PC-3 (cell line): Measurements from ENCODE around the gene STAT5B. TPM values are rescaled to one million over a fixed set of nuclear protein-coding genes. Genes with fewer than 3 reads are reported as not detected.

Experiments used
- ATAC-seq: fragments of 200-7000 bp; cut with Tn5 transposase; 2 replicates; pipeline ENCODE4 v1.9.1; 2020; ENCODE audit warnings: mild to moderate bottlenecking, moderate library complexity
- BruUV-seq: library from RNA; stranded (reverse); fragments of 400-500 nt; replicated peaks from 2 replicates; lab custom pipeline; 2021; lab: Mats Ljungman, UMichigan
- CTCF ChIA-PET: fragments of 300-600 bp; sonication (Branson Sonifier 250); formaldehyde crosslinking; loops from one replicate; lab custom pipeline; 2022; ENCODE audit warnings: antibody characterized with exemption; lab: Charles Lee
- POLR2A ChIA-PET: fragments of 300-600 bp; sonication (Branson Sonifier 250); formaldehyde crosslinking; loops from one replicate; lab custom pipeline; 2022; ENCODE audit warnings: antibody characterized with exemption; ENCODE audit not compliant: unreplicated experiment; lab: Charles Lee
- DNase-seq: peaks from one replicate; pipeline ENCODE4 v3.0.0-alpha.2; 2015
- H2AFZ ChIP-seq: fragments of 300-600 bp; sonication (generic); 2 replicates; pipeline ENCODE4 v1.6.0; 2016; ENCODE audit warnings: antibody characterized with exemption, low read length
- H3F3A ChIP-seq: fragments of 300-600 bp; sonication (generic); one replicate; pipeline ENCODE4 v1.6.0; 2017; ENCODE audit warnings: antibody characterized with exemption, low read length, control low read depth, mild to moderate bottlenecking; ENCODE audit not compliant: unreplicated experiment
- H3K27ac ChIP-seq: fragments of 300-600 bp; sonication (generic); 2 replicates; pipeline ENCODE4 v1.5.1; 2016; ENCODE audit warnings: mild to moderate bottlenecking, low read length
- H3K27me3 ChIP-seq: fragments of 300-600 bp; sonication (generic); 2 replicates; pipeline ENCODE4 v1.6.1; 2016; ENCODE audit warnings: low read length, mixed read lengths
- H3K36me3 ChIP-seq: fragments of 300-600 bp; sonication (generic); 2 replicates; pipeline ENCODE4 v1.6.1; 2016; ENCODE audit warnings: low read depth, mixed run types, low read length, mixed read lengths
- H3K4me1 ChIP-seq: fragments of 300-600 bp; sonication (generic); 2 replicates; pipeline ENCODE4 v1.5.1; 2016; ENCODE audit warnings: low read length; ENCODE audit not compliant: insufficient read depth
- H3K4me2 ChIP-seq: fragments of 300-600 bp; sonication (generic); 2 replicates; pipeline ENCODE4 v1.6.0; 2016; ENCODE audit warnings: low read length
- H3K4me3 ChIP-seq: fragments of 300-600 bp; sonication (generic); 2 replicates; pipeline ENCODE4 v1.5.1; 2016; ENCODE audit warnings: mild to moderate bottlenecking, low read length, mixed read lengths
- H3K79me2 ChIP-seq: fragments of 300-600 bp; sonication (generic); 2 replicates; pipeline ENCODE4 v1.6.1; 2017; ENCODE audit warnings: low read length, mixed read lengths
- H3K9ac ChIP-seq: fragments of 300-600 bp; sonication (generic); 2 replicates; pipeline ENCODE4 v1.6.0; 2016; ENCODE audit warnings: mild to moderate bottlenecking, low read length
- H3K9me2 ChIP-seq: fragments of 300-600 bp; sonication (generic); replicated peaks from 2 replicates; pipeline ENCODE4 v1.6.1; 2016; ENCODE audit warnings: mixed run types, low read length, mixed read lengths
- H3K9me3 ChIP-seq: fragments of 300-600 bp; sonication (generic); 2 replicates; pipeline ENCODE4 v1.6.1; 2016; ENCODE audit warnings: low read length, mixed read lengths
- H4K20me1 ChIP-seq: fragments of 300-600 bp; sonication (generic); 2 replicates; pipeline ENCODE4 v1.6.1; 2016; ENCODE audit warnings: low read length, mixed read lengths
- CTCF ChIP-seq: fragments of 300-600 bp; sonication (generic); conservative IDR thresholded peaks from 2 replicates; pipeline ENCODE4 v1.5.1; 2017; ENCODE audit warnings: antibody characterized with exemption, low read depth, mild to moderate bottlenecking, low read length
- EZH2 ChIP-seq: fragments of 300-600 bp; sonication (generic); IDR thresholded peaks from one replicate; pipeline ENCODE4 v1.6.1; 2017; ENCODE audit warnings: antibody characterized with exemption, mild to moderate bottlenecking, low read length; ENCODE audit not compliant: unreplicated experiment
- EZH2phosphoT487 ChIP-seq: fragments of 300-600 bp; sonication (generic); IDR thresholded peaks from 2 replicates; pipeline ENCODE4 v1.6.1; 2018; ENCODE audit warnings: mild to moderate bottlenecking, antibody characterized with exemption, low read length, borderline replicate concordance
- intact Hi-C: fragments of 100-400 bp; cut with micrococcal nuclease; formaldehyde crosslinking; loops from 2 replicates; pipeline ENCODE4 v1.9.0; 2023
- total RNA-seq: library from RNA; depleted of rRNA; stranded (reverse); fragments of >200 nt; gene quantifications from 2 replicates; pipeline ENCODE4 v1.2.3, GENCODE V29; 2014

Gene STAT5B
- total RNA-seq, 1 experiment from 2014 or later, result not detected

DNA sequence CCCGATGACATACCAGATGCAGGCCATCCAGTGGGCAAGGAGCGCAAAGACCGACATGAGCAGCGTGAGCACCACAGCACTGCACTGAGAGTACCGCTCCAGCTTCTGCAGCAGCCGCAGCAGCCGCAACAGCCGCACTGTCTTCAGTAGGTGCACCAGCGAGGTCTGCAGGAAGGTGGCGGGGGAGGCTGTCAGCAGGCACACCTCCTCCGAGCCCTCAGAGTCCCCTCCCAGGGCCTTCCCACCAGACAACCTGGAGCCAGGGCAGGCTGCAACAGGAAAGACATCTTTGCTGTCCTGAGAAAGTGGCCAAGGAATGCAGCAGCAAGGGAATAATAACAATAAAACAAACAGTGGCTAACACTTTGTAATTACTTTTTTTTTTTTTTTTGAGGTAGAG lies 104.4 kb downstream of the STAT5B start:
- no peak overlapping the region for H2AFZ ChIP-seq
- H3K4me1 ChIP-seq, result no peaks in the 10 kb centered on the region
- H3K4me2 ChIP-seq, result no peak overlapping the region
- ATAC-seq (no peak), DNase-seq (no peak)
- H3K36me3 ChIP-seq, result no peaks in the 10 kb centered on the region
- no peak for TF ChIP-seq EZH2phosphoT487
- no peak for TF ChIP-seq EZH2
- no peak for TF ChIP-seq CTCF
- ChIA-PET CTCF (no interaction called here), POLR2A (no interaction called here)
- H3K4me3 ChIP-seq, result no peak overlapping the region
- H3F3A ChIP-seq, result no peaks in the 10 kb centered on the region
- no peaks in the 10 kb centered on the region for H3K9me2 ChIP-seq
- H3K9me3 ChIP-seq, result no peaks in the 10 kb centered on the region
- no TSS peak for BruUV-seq
- intact Hi-C loops, result no loop called here
- H3K27me3 ChIP-seq, result no peaks in the 10 kb centered on the region
- no peaks in the 10 kb centered on the region for H4K20me1 ChIP-seq
- H3K79me2 ChIP-seq, result no peaks in the 10 kb centered on the region
- H3K27ac ChIP-seq, result no peak overlapping the region
- no peak overlapping the region for H3K9ac ChIP-seq

GRCh38 chr17:42169351-42169750 lies 106.8 kb downstream of the STAT5B start:
- ChIA-PET CTCF (no interaction called here), POLR2A (no interaction called here)
- Histone ChIP-seq H4K20me1 (no peaks in the 10 kb centered on the region), H3F3A (no peaks in the 10 kb centered on the region), H3K27me3 (no peaks in the 10 kb centered on the region), H3K4me1 (no peaks in the 10 kb centered on the region), H3K36me3 (no peaks in the 10 kb centered on the region), H3K9me2 (no peaks in the 10 kb centered on the region), H3K9ac (no peak overlapping the region), H3K9me3 (no peaks in the 10 kb centered on the region), H3K4me3 (no peak overlapping the region), H2AFZ (no peak overlapping the region), H3K4me2 (no peak overlapping the region), H3K79me2 (no peaks in the 10 kb centered on the region), H3K27ac (no peak overlapping the region)
- ATAC-seq, result no peak
- intact Hi-C loops, result no loop called here
- BruUV-seq, result no TSS peak
- TF ChIP-seq EZH2, result no peak
- no peak for TF ChIP-seq EZH2phosphoT487
- no peak for TF ChIP-seq CTCF
- no peak for DNase-seq

- no peaks in the 10 kb centered on the region for H3K36me3 ChIP-seq
- ChIA-PET POLR2A (no interaction called here), CTCF (no interaction called here)
- DNase-seq (no peak), ATAC-seq (no peak)
- no peaks in the 10 kb centered on the region for H3K27me3 ChIP-seq
- H4K20me1 ChIP-seq, result no peaks in the 10 kb centered on the region
- H2AFZ ChIP-seq, result no peak overlapping the region
- no peak overlapping the region for H3K4me3 ChIP-seq
- no peaks in the 10 kb centered on the region for H3F3A ChIP-seq
- H3K4me1 ChIP-seq, result no peaks in the 10 kb centered on the region
- no peaks in the 10 kb centered on the region for H3K9me3 ChIP-seq
- TF ChIP-seq EZH2phosphoT487 (no peak), EZH2 (no peak), CTCF (no peak)
- no peak overlapping the region for H3K4me2 ChIP-seq
- H3K79me2 ChIP-seq, result no peaks in the 10 kb centered on the region
- intact Hi-C loops, result no loop called here
- H3K27ac ChIP-seq, result no peak overlapping the region
- BruUV-seq, result no TSS peak
- H3K9me2 ChIP-seq, result no peaks in the 10 kb centered on the region
- H3K9ac ChIP-seq, result no peak overlapping the region
Measured at GRCh38 chr17:42167807-42168206, 108.4 kb downstream of the STAT5B start.
